Thoracic aorta (tissue), 2 donors: ENCODE results near the gene GAA. TPM values are rescaled to one million over a fixed set of nuclear protein-coding genes. Genes with fewer than 3 reads are reported as not detected.

Experiments used
- ATAC-seq: fragments of 150-250 bp; one replicate; pipeline ENCODE4 v1.8.0; 2017; ENCODE audit warnings: low read depth; ENCODE audit not compliant: insufficient number of reproducible peaks, low FRiP score
- DNase-seq: peaks from one replicate; pipeline ENCODE4 v3.0.0-alpha.2; 2020; ENCODE audit warnings: low spot score
- H3K27ac ChIP-seq, 2 donors: fragments of 200-600 bp; sonication (generic); 1 replicate in 1 of 2; 2 replicates in 1 of 2; pipeline ENCODE4 v1.5.1; 2016; ENCODE audit warnings: mild to moderate bottlenecking in 2 of 2, moderate library complexity in 2 of 2
- H3K27me3 ChIP-seq: fragments of 200-600 bp; sonication (generic); replicated peaks from 2 replicates; pipeline ENCODE4 v1.6.0; 2016; ENCODE audit warnings: mild to moderate bottlenecking; ENCODE audit not compliant: insufficient read depth
- H3K36me3 ChIP-seq: fragments of 200-600 bp; sonication (generic); one replicate; pipeline ENCODE4 v1.5.1; 2016
- H3K4me1 ChIP-seq, 2 donors: fragments of 200-600 bp; sonication (generic); 1 replicate in 1 of 2; 2 replicates in 1 of 2; pipeline versions ENCODE4 v1.5.1 to v1.6.0; 2016; ENCODE audit warnings: low read depth in 2 of 2, mild to moderate bottlenecking in 1 of 2; ENCODE audit not compliant: control insufficient read depth in 1 of 2
- H3K4me3 ChIP-seq: fragments of 200-600 bp; sonication (generic); 2 replicates; pipeline ENCODE4 v1.5.1; 2016; ENCODE audit warnings: mild to moderate bottlenecking
- H3K9me3 ChIP-seq: fragments of 200-600 bp; sonication (generic); 2 replicates; pipeline ENCODE4 v1.5.1; 2016
- total RNA-seq, 2 donors: library from RNA; depleted of rRNA; stranded (reverse); fragments of >200 nt; gene quantifications; one replicate each; pipeline versions ENCODE4 v1.1.0 to v1.2.3, GENCODE V29; 2016
- TF ChIP-seq, protein P1 (sequence below): fragments of 200-600 bp; sonication (generic); IDR thresholded peaks from one replicate; pipeline ENCODE4 v1.5.1; 2019; ENCODE audit warnings: antibody characterized with exemption

Gene GAA
- total RNA-seq, 2 donors from 2014 or later, result 101 to 126 TPM

DNA sequence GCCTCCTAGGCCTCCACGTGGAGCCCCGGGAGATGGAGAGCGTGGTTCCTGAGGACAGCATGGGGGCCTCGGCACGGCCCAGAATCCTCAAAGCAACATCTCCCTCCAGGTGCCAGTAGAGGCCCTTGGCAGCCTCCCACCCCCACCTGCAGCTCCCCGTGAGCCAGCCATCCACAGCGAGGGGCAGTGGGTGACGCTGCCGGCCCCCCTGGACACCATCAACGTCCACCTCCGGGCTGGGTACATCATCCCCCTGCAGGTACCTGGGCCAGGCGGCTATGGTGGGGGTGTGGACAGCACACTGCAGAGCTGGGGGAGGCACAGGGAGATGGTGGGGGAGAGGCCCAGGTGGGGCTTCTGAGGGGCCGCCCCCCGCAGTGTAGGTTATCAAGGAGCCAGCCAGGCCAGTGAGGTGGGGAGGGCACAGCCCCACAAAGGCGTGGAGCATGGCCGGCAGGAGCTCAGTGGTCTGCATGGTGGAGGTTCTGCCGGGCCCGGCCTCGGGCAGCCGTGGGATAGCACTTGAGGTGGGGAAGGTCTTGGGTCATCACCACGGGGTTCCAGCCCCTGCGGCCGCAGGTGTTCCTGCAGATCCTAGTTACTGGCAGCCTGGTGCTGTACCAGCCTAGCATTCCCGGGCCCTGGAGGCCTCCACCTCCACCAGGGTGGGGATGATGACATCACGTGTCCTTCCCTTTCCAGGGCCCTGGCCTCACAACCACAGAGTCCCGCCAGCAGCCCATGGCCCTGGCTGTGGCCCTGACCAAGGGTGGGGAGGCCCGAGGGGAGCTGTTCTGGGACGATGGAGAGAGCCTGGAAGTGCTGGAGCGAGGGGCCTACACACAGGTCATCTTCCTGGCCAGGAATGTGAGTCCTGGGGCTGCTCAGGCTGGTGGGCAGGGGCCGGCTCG lies 16.4 kb downstream of the GAA start:
- no peak for DNase-seq
- Histone ChIP-seq H3K36me3 (no peaks in the 10 kb centered on the region), H3K9me3 (no peaks in the 10 kb centered on the region), H3K27ac (no peak overlapping the region), H3K4me3 (no peak overlapping the region), H3K27me3 (no peaks in the 10 kb centered on the region), H3K4me1 (no peaks in the 10 kb centered on the region)
- TF ChIP-seq, protein P1, sequence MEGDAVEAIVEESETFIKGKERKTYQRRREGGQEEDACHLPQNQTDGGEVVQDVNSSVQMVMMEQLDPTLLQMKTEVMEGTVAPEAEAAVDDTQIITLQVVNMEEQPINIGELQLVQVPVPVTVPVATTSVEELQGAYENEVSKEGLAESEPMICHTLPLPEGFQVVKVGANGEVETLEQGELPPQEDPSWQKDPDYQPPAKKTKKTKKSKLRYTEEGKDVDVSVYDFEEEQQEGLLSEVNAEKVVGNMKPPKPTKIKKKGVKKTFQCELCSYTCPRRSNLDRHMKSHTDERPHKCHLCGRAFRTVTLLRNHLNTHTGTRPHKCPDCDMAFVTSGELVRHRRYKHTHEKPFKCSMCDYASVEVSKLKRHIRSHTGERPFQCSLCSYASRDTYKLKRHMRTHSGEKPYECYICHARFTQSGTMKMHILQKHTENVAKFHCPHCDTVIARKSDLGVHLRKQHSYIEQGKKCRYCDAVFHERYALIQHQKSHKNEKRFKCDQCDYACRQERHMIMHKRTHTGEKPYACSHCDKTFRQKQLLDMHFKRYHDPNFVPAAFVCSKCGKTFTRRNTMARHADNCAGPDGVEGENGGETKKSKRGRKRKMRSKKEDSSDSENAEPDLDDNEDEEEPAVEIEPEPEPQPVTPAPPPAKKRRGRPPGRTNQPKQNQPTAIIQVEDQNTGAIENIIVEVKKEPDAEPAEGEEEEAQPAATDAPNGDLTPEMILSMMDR, result no peak
- no peak for ATAC-seq

DNA sequence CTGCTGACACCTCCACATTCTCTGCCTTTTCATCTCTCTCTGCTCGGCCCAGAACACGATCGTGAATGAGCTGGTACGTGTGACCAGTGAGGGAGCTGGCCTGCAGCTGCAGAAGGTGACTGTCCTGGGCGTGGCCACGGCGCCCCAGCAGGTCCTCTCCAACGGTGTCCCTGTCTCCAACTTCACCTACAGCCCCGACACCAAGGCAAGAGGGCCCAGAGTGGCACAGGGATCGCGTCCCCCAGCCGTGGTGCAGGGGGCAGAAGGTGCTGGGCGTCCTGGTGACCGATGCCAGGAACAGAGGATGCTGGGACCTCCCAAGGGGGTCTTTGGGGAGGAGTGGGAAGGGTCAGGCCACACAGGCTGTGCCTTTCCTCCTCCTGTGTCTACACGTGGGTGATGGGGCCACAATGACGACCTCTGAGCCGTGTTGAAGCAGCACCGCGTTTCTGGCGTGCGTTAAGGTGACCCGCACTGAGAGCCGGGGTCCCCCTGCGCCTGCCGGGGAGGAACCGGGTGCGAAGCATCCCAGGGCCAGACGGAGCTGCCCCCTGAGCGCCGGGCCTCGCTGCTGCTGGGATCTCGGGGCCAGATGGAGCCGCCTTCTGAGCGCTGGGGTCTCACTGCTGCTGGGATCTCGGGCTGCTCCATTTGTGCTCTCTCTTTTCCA lies 17.4 kb downstream of the GAA start:
- H3K9me3 ChIP-seq, result no peaks in the 10 kb centered on the region
- H3K4me3 ChIP-seq, result no peak overlapping the region
- H3K4me1 ChIP-seq, result no peaks in the 10 kb centered on the region
- TF ChIP-seq, protein P1, result no peak
- no peaks in the 10 kb centered on the region for H3K36me3 ChIP-seq
- DNase-seq (no peak), ATAC-seq (no peak)
- no peaks in the 10 kb centered on the region for H3K27me3 ChIP-seq
- no peak overlapping the region for H3K27ac ChIP-seq

DNA sequence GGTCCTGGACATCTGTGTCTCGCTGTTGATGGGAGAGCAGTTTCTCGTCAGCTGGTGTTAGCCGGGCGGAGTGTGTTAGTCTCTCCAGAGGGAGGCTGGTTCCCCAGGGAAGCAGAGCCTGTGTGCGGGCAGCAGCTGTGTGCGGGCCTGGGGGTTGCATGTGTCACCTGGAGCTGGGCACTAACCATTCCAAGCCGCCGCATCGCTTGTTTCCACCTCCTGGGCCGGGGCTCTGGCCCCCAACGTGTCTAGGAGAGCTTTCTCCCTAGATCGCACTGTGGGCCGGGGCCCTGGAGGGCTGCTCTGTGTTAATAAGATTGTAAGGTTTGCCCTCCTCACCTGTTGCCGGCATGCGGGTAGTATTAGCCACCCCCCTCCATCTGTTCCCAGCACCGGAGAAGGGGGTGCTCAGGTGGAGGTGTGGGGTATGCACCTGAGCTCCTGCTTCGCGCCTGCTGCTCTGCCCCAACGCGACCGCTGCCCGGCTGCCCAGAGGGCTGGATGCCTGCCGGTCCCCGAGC lies 17.9 kb downstream of the GAA start:
- DNase-seq (no peak), ATAC-seq (no peak)
- no peaks in the 10 kb centered on the region for H3K9me3 ChIP-seq
- no peaks in the 10 kb centered on the region for H3K27me3 ChIP-seq
- H3K4me3 ChIP-seq, result no peak overlapping the region
- no peaks in the 10 kb centered on the region for H3K4me1 ChIP-seq
- TF ChIP-seq, protein P1, result no peak
- no peak overlapping the region for H3K27ac ChIP-seq
- no peaks in the 10 kb centered on the region for H3K36me3 ChIP-seq

DNA sequence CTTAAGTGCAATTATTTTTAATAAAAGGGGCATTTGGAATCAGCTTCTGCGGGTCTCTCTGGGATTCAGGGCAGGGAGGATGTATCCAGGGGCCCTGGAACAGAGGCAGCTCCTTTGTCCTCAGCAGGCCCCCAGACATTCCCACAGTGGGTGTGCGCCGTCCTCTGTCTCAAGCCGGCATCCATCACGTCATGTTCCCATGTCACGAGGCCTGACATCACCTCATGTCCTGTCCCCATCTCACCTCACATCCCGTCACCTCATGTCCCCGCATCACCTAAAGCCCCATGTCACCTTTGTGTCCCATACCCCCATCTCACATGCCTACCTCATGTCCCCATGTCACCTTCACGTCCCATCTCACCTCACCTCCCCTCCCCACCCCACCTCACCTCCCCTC lies 18.5 kb downstream of the GAA start:
- DNase-seq (no peak), ATAC-seq (no peak)
- TF ChIP-seq, protein P1, result no peak
- Histone ChIP-seq H3K36me3 (no peaks in the 10 kb centered on the region), H3K4me1 (no peaks in the 10 kb centered on the region), H3K27ac (no peak overlapping the region), H3K4me3 (no peak overlapping the region), H3K9me3 (no peaks in the 10 kb centered on the region), H3K27me3 (no peaks in the 10 kb centered on the region)

DNA sequence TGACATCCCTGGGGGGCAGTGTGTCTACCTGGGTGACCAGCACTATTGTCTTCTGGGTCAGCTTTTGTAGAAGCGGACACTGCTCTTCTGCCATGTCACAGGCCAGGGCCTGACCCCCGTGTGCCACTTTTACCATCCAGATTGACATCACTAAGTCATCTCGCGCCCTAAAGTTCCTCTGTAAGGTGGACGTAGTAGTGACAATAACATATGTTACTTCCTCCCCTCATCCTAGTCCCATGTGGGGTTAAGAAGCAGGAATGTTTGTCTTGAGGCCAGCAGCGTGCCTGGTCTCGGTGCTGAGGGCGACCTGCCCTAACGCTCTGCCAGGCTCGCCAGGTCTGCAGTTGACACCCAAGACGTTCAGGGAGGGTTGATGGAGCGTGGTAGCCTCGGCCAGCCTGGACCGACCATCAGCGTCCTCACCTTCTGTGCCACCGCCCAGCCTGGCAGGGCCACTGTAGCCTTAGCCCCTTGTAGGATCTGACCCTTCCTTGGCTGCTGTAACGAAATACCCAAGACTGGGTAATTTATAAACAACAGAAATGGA lies 20.7 kb downstream of the GAA start:
- no peak for ATAC-seq
- Histone ChIP-seq H3K4me1 (no peaks in the 10 kb centered on the region), H3K36me3 (no peaks in the 10 kb centered on the region), H3K4me3 (no peak overlapping the region), H3K27me3 (no peaks in the 10 kb centered on the region), H3K27ac (no peak overlapping the region), H3K9me3 (no peaks in the 10 kb centered on the region)
- TF ChIP-seq, protein P1, result no peak
- no peak for DNase-seq
